SH-SY5Y (cell line): ENCODE results near the gene GHR.

ENCODE experiments used
- GATA2 ChIP-seq: IDR thresholded peaks from 2 replicates; pipeline ENCODE4 v1.6.1; 2011; ENCODE audit warnings: mild to moderate bottlenecking, low read depth, low read length
- GATA3 ChIP-seq: IDR thresholded peaks from 2 replicates; pipeline ENCODE4 v1.6.1; 2011; ENCODE audit warnings: low read depth, mild to moderate bottlenecking, low read length, moderate library complexity

GRCh38 chr5:42626462-42626861 is 203.2 kb downstream of the GHR start:
- no peak for TF ChIP-seq GATA2
- no peak for TF ChIP-seq GATA3
